ENCODE measurements around the gene MCF2L. TPM values are rescaled to one million over a fixed set of nuclear protein-coding genes. Genes with fewer than 3 reads are reported as not detected.
"Not testable (repeated sequence)": the region's sequence is repeated elsewhere in the genome, so short reads cannot be mapped to it uniquely, and the experiment has no call there.

MCF2L gene
- total RNA-seq, 1 experiment from 2014 or later = 5.9 TPM

- H2AFZ ChIP-seq (ENCODE audit: low read length) = no peak overlapping the region
- H4K20me1 ChIP-seq (ENCODE audit: low read length) = no peaks in the 10 kb centered on the region
- H3K4me2 ChIP-seq (ENCODE audit: low read length) = no peak overlapping the region
- ChIA-PET CTCF (no interaction called here), POLR2A (ENCODE audit: unreplicated experiment) (no interaction called here)
- H3K4me3 ChIP-seq (ENCODE audit: low read length) = no peak overlapping the region
- TF ChIP-seq CTCF (conservative IDR thresholded peaks at IDR 0.05; ENCODE audit: low read depth, low read length) (no peak), EZH2phosphoT487 (IDR thresholded peaks at IDR 0.05; ENCODE audit: borderline replicate concordance, low read length) (no peak), EZH2 (IDR thresholded peaks at IDR 0.05; ENCODE audit: low read length, unreplicated experiment) (no peak)
- H3K9me3 ChIP-seq (ENCODE audit: low read length) = no peaks in the 10 kb centered on the region
- H3K27me3 ChIP-seq (ENCODE audit: low read length) = no peaks in the 10 kb centered on the region
- ATAC-seq = no peak
- intact Hi-C loops (cut with micrococcal nuclease) = no loop called here
- no peaks in the 10 kb centered on the region for H3K4me1 ChIP-seq (ENCODE audit: insufficient read depth, low read length)
- DNase-seq = no peak
- no TSS peak for BruUV-seq (replicated peaks)
- H3K79me2 ChIP-seq (ENCODE audit: low read length) = no peaks in the 10 kb centered on the region
- H3K36me3 ChIP-seq (ENCODE audit: low read depth, low read length) = no peaks in the 10 kb centered on the region
- H3K9ac ChIP-seq (ENCODE audit: low read length) = no peak overlapping the region
- H3F3A ChIP-seq (ENCODE audit: low read length, unreplicated experiment) = no peaks in the 10 kb centered on the region
- no peak overlapping the region for H3K27ac ChIP-seq (ENCODE audit: low read length)
- H3K9me2 ChIP-seq (replicated peaks; ENCODE audit: low read length) = no peaks in the 10 kb centered on the region
Observed at GRCh38 chr13:113105921-113106452, 137.0 kb downstream of the MCF2L start.

GRCh38 chr13:113106711-113107351 is 137.8 kb downstream of the MCF2L start:
- H3K27me3 ChIP-seq (ENCODE audit: low read length) = no peaks in the 10 kb centered on the region
- DNase-seq (no peak), ATAC-seq (no peak)
- no peaks in the 10 kb centered on the region for H3F3A ChIP-seq (ENCODE audit: low read length, unreplicated experiment)
- TF ChIP-seq EZH2phosphoT487 (IDR thresholded peaks at IDR 0.05; ENCODE audit: borderline replicate concordance, low read length) (no peak), EZH2 (IDR thresholded peaks at IDR 0.05; ENCODE audit: low read length, unreplicated experiment) (no peak), CTCF (conservative IDR thresholded peaks at IDR 0.05; ENCODE audit: low read depth, low read length) (no peak)
- no peaks in the 10 kb centered on the region for H4K20me1 ChIP-seq (ENCODE audit: low read length)
- no peaks in the 10 kb centered on the region for H3K9me3 ChIP-seq (ENCODE audit: low read length)
- H2AFZ ChIP-seq (ENCODE audit: low read length) = no peak overlapping the region
- H3K9me2 ChIP-seq (replicated peaks; ENCODE audit: low read length) = no peaks in the 10 kb centered on the region
- no TSS peak for BruUV-seq (replicated peaks)
- CTCF ChIA-PET = no interaction called here
- no peak overlapping the region for H3K4me3 ChIP-seq (ENCODE audit: low read length)
- intact Hi-C loops (cut with micrococcal nuclease) = no loop called here
- H3K4me1 ChIP-seq (ENCODE audit: insufficient read depth, low read length) = no peaks in the 10 kb centered on the region
- H3K36me3 ChIP-seq (ENCODE audit: low read depth, low read length) = no peaks in the 10 kb centered on the region
- no peak overlapping the region for H3K27ac ChIP-seq (ENCODE audit: low read length)
- H3K4me2 ChIP-seq (ENCODE audit: low read length) = no peak overlapping the region
- POLR2A ChIA-PET (ENCODE audit: unreplicated experiment) = no interaction called here
- H3K9ac ChIP-seq (ENCODE audit: low read length) = no peak overlapping the region
- no peaks in the 10 kb centered on the region for H3K79me2 ChIP-seq (ENCODE audit: low read length)

- POLR2A ChIA-PET (ENCODE audit: unreplicated experiment); H3K4me2 ChIP-seq (ENCODE audit: low read length); H3K4me3 ChIP-seq (ENCODE audit: low read length); CTCF ChIA-PET; H3K4me1 ChIP-seq (ENCODE audit: insufficient read depth, low read length); DNase-seq; H3K9me2 ChIP-seq (replicated peaks; ENCODE audit: low read length); H3F3A ChIP-seq (ENCODE audit: low read length, unreplicated experiment); H3K9ac ChIP-seq (ENCODE audit: low read length); H3K9me3 ChIP-seq (ENCODE audit: low read length); intact Hi-C loops (cut with micrococcal nuclease); H3K79me2 ChIP-seq (ENCODE audit: low read length); H3K27ac ChIP-seq (ENCODE audit: low read length); H2AFZ ChIP-seq (ENCODE audit: low read length); ATAC-seq; BruUV-seq (replicated peaks); H4K20me1 ChIP-seq (ENCODE audit: low read length); H3K36me3 ChIP-seq (ENCODE audit: low read depth, low read length); H3K27me3 ChIP-seq (ENCODE audit: low read length): not testable (repeated sequence)
Observed at GRCh38 chr13:113108521-113108920, 139.5 kb downstream of the MCF2L start.
